ENCODE results near the gene RYR2.

Gene RYR2

DNA sequence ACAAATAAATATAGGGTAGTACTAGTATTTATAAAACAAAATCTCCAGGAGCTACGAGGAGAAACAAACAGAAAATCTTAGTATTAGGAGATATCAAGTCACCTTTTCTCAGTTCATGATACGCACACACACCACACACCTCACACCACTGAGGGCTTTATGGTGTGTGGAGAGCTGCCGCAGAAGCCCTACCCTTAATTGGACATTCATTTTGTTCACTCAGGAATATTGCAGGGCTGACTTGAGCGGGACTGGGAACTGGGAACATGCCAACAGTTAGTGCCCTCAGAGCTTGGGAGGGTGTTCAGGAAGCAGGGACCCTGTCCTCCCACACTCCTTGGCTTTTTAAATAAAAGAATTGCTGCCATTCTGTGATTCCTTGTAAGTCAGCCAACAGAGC lies 386.8 kb downstream of the RYR2 start:
- no peak overlapping the region for H3K27ac Mint-ChIP-seq
- TF ChIP-seq, protein P1, sequence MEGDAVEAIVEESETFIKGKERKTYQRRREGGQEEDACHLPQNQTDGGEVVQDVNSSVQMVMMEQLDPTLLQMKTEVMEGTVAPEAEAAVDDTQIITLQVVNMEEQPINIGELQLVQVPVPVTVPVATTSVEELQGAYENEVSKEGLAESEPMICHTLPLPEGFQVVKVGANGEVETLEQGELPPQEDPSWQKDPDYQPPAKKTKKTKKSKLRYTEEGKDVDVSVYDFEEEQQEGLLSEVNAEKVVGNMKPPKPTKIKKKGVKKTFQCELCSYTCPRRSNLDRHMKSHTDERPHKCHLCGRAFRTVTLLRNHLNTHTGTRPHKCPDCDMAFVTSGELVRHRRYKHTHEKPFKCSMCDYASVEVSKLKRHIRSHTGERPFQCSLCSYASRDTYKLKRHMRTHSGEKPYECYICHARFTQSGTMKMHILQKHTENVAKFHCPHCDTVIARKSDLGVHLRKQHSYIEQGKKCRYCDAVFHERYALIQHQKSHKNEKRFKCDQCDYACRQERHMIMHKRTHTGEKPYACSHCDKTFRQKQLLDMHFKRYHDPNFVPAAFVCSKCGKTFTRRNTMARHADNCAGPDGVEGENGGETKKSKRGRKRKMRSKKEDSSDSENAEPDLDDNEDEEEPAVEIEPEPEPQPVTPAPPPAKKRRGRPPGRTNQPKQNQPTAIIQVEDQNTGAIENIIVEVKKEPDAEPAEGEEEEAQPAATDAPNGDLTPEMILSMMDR (IDR thresholded peaks at IDR 0.05), result no peak
- H3K36me3 Mint-ChIP-seq (ENCODE audit: low read depth), result no peaks in the 10 kb centered on the region
- H3K9me3 Mint-ChIP-seq, result no peaks in the 10 kb centered on the region
- no peaks in the 10 kb centered on the region for H3K4me1 Mint-ChIP-seq
- H3K4me3 Mint-ChIP-seq, result no peak overlapping the region
- DNase-seq, result no peak
- peaks cover 3% of the 10 kb centered on the region for H3K27me3 Mint-ChIP-seq (ENCODE audit: low read depth, poor library complexity)

DNA sequence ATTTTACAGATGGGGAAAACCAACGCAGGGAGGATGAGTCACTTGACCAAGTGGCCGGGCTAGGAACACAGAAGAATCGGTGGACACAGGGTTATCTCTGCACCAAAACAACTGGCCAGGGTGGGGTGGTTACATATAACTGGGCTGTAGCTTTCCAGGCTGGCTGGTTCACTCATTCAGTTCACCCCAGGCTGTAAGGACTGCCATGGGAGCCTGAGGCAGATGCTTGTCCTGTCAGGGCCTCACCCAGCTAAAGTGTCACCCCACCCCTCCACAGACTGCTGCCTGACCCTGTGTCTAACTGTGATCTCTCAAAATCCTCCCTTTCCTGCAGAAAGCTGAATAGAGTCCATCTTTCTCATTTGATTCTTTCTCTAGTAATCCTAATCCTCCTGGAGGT lies 387.3 kb downstream of the RYR2 start:
- Mint-ChIP-seq H3K36me3 (ENCODE audit: low read depth) (no peaks in the 10 kb centered on the region), H3K27ac (no peak overlapping the region), H3K4me3 (no peak overlapping the region), H3K27me3 (ENCODE audit: low read depth, poor library complexity) (peaks cover 3% of the 10 kb centered on the region), H3K4me1 (no peaks in the 10 kb centered on the region), H3K9me3 (no peaks in the 10 kb centered on the region)
- no peak for DNase-seq
- TF ChIP-seq, protein P1 (IDR thresholded peaks at IDR 0.05), result no peak

DNA sequence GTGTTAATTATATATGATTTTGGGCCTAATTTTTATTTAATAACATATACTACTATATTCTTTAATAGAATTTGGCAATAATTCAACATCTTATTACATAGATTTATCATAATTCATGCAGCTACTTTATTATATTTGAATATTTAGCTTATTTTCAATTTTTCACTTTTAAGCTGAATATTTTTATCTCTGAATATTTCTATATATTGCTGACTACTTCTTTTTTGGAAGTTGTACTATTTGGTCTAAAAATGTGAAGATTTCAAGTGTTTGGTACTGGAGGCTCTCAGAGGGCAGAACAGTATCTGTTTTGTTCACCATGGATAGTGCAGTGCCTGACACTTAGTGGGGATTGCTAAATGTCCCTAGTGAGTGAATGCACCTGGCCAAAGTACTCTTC lies 389.5 kb downstream of the RYR2 start:
- Mint-ChIP-seq H3K27me3 (ENCODE audit: low read depth, poor library complexity) (peaks cover 3% of the 10 kb centered on the region), H3K4me1 (no peaks in the 10 kb centered on the region), H3K36me3 (ENCODE audit: low read depth) (no peaks in the 10 kb centered on the region), H3K27ac (no peak overlapping the region), H3K4me3 (no peak overlapping the region), H3K9me3 (no peaks in the 10 kb centered on the region)
- DNase-seq, result no peak
- TF ChIP-seq, protein P1 (IDR thresholded peaks at IDR 0.05), result no peak

DNA sequence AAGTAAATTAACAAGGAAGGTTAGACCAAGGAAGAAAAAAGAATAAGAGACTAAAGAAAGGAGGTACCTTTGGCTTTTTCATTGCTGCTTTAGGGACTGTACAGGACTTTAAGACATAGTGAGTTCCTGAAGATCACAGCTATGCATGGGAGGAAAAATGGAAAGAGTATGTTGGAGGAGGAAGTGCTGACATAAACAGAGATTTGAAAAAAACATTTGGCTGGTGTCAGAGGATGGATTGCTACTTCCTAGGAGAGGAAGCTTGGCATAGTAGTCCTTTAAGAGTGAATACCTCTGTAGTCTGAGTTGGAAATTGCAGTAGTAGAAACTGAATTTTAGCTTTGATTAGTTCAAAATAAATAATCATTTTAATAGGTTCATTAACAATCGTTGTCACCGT lies 398.4 kb downstream of the RYR2 start:
- H3K4me3 Mint-ChIP-seq, result no peak overlapping the region
- DNase-seq, result no peak
- no peaks in the 10 kb centered on the region for H3K9me3 Mint-ChIP-seq
- H3K27me3 Mint-ChIP-seq (ENCODE audit: low read depth, poor library complexity), result no peaks in the 10 kb centered on the region
- TF ChIP-seq, protein P1 (IDR thresholded peaks at IDR 0.05), result no peak
- no peaks in the 10 kb centered on the region for H3K36me3 Mint-ChIP-seq (ENCODE audit: low read depth)
- peaks cover 4% of the 10 kb centered on the region for H3K4me1 Mint-ChIP-seq
- peak overlapping the region; percentile 35 for H3K27ac Mint-ChIP-seq

DNA sequence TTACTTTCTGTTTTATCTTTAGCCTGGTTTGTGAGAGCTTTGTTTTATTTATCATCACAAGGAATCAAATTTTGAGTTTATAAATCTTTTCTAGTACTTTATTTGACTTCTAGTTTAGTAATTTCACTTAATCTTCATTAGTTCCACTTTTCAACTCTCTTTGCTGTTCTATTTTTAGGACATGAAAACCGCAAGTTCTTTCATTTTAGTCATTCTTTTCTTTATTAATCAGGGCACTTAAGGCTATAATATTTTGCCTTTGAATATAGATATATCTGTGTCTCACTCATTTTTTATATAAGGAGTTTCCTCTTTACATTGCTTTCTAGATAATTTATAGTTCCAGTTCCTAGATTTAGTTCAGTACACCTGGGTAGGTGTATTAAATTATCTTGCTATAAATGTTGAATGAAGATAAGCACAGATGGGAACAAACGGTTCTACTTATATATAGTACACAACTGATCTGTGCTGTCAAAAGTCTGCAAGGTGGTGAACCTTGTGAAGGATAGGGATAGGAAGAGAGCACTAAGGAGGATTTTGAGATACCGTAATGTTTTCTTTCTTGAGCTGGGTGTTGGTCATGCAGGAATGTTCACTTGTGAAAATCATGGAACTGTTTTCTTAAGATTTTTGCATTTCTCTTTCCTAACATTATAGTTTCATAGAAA lies 402.3 kb downstream of the RYR2 start:
- Mint-ChIP-seq H3K27me3 (ENCODE audit: low read depth, poor library complexity) (no peaks in the 10 kb centered on the region), H3K36me3 (ENCODE audit: low read depth) (no peaks in the 10 kb centered on the region), H3K4me3 (no peak overlapping the region), H3K27ac (no peak overlapping the region), H3K4me1 (peaks cover 4% of the 10 kb centered on the region), H3K9me3 (no peaks in the 10 kb centered on the region)
- no peak for DNase-seq
- TF ChIP-seq, protein P1 (IDR thresholded peaks at IDR 0.05), result no peak

DNA sequence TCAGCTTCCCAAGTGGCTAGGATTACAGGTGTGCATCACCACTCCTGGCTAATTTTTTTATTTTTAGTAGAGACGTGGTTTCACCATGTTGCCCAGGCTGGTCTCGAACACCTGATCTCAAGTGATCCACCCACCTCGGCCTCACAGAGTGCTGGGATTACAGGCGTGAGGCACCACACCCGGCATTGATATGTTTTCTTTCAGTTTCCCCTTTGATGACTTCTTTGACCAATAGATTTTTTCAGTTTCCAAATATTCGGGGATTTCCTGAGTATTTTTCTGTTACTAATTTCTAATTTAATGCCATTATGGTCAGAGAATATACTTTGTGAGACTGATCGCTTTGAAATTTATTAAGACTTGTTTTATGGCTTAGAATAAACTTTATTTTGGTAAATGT lies 406.1 kb downstream of the RYR2 start:
- Mint-ChIP-seq H3K4me1 (peaks cover 2% of the 10 kb centered on the region), H3K27ac (no peak overlapping the region), H3K4me3 (no peak overlapping the region), H3K9me3 (no peaks in the 10 kb centered on the region), H3K27me3 (ENCODE audit: low read depth, poor library complexity) (no peaks in the 10 kb centered on the region), H3K36me3 (ENCODE audit: low read depth) (no peaks in the 10 kb centered on the region)
- DNase-seq, result no peak
- TF ChIP-seq, protein P1 (IDR thresholded peaks at IDR 0.05), result no peak

Measured in nephron progenitor cell (in vitro differentiated cells).